K562 (cell line): Measurements from ENCODE around the gene ERBB4.

ENCODE experiments used
- ELF4 ChIP-seq: fragments of 450-650 bp; formaldehyde crosslinking; IDR thresholded peaks from 2 replicates; pipeline ENCODE4 v1.4.0; 2022; ENCODE audit warnings: missing genetic modification characterization
- FOS ChIP-seq: IDR thresholded peaks from 3 replicates; pipeline ENCODE4 v1.6.1; 2011; ENCODE audit not compliant: insufficient read length; ENCODE audit errors: extremely low read depth
- NCOA2 ChIP-seq, 2 experiments: fragments of 450-650 bp; IDR thresholded peaks; 2 replicates each; pipeline ENCODE4 v1.6.1; 2018; ENCODE audit warnings: mild to moderate bottlenecking in 2 of 2, moderate library complexity in 1 of 2; ENCODE audit not compliant: partially characterized antibody in 2 of 2
- POLR2A ChIP-seq: fragments of 450-650 bp; conservative IDR thresholded peaks from 2 replicates; pipeline ENCODE4 v1.6.1; 2016
- POLR2AphosphoS5 ChIP-seq: IDR thresholded peaks from 2 replicates; pipeline ENCODE4 v1.6.1; 2011; ENCODE audit warnings: mild to moderate bottlenecking, low read depth, low read length, moderate library complexity; ENCODE audit not compliant: control insufficient read depth, insufficient read depth
- TCF7 ChIP-seq: sonication (generic); IDR thresholded peaks from 2 replicates; pipeline ENCODE4 v1.6.1; 2016; ENCODE audit warnings: antibody characterized with exemption, borderline replicate concordance
- TF ChIP-seq, protein P1 (sequence below): sonication (generic); formaldehyde crosslinking; IDR thresholded peaks from 2 replicates; pipeline ENCODE4 v1.9.0; 2022; ENCODE audit warnings: mild to moderate bottlenecking, missing genetic modification reagents
- TF ChIP-seq, protein P2 (sequence below), 3 experiments: IDR thresholded peaks in 2 of 3; conservative IDR thresholded peaks in 1 of 3; 2 replicates each; pipeline ENCODE4 v1.5.1; 2011 to 2012; ENCODE audit warnings: low read length in 3 of 3, mild to moderate bottlenecking in 3 of 3, control low read depth in 2 of 3, improper control_type of control experiment in 1 of 3, inconsistent platforms in 1 of 3, low read depth in 1 of 3, mixed read lengths in 1 of 3, moderate library complexity in 1 of 3; ENCODE audit not compliant: insufficient read depth in 2 of 3

DNA sequence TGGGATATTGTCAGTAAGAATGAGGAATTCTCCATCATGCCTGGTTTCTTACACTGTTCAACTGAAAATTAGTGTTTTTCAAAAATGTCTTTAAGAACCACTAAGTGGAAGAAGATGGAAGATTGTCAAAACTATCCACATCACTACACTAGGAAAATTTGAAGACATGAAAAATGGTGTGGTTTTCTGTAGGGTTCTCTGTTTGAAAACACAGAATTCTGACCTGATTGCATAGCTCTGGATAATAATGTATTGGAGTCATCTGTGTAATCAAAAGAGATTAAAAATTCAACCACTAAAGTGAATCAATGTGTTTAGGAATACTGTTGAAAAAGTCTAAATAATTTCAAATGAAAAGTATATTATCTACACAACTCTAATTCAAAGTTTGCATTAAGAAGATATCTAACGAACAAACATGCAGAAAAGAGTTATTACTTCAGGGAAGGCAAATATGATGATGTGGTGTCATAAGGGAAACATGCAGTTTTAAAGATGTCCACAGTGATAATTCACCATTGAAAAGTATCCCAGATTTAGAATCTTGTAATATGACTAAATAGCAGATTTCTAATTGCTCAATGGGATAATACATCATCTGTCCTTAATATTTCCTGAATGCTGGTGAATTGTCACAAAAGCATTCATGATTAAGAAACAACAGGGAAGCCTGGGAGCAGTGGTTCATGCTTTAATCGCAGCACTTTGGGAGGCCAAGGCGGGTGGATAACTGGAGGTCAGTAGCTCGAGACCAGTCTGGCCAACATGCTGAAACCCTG is 116.9 kb downstream of the ERBB4 start:
- TF ChIP-seq POLR2AphosphoS5 (no peak), FOS (no peak), TCF7 (no peak), ELF4 (CRISPR knock-in tag) (no peak), POLR2A (no peak), NCOA2 (IDR thresholded peaks at IDR 0.05; ENCODE audit: partially characterized antibody in 2 of 2) (no peak)
- TF ChIP-seq, protein P1, sequence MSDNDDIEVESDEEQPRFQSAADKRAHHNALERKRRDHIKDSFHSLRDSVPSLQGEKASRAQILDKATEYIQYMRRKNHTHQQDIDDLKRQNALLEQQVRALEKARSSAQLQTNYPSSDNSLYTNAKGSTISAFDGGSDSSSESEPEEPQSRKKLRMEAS (CRISPR knock-in tag), result no peak
- TF ChIP-seq, protein P2, sequence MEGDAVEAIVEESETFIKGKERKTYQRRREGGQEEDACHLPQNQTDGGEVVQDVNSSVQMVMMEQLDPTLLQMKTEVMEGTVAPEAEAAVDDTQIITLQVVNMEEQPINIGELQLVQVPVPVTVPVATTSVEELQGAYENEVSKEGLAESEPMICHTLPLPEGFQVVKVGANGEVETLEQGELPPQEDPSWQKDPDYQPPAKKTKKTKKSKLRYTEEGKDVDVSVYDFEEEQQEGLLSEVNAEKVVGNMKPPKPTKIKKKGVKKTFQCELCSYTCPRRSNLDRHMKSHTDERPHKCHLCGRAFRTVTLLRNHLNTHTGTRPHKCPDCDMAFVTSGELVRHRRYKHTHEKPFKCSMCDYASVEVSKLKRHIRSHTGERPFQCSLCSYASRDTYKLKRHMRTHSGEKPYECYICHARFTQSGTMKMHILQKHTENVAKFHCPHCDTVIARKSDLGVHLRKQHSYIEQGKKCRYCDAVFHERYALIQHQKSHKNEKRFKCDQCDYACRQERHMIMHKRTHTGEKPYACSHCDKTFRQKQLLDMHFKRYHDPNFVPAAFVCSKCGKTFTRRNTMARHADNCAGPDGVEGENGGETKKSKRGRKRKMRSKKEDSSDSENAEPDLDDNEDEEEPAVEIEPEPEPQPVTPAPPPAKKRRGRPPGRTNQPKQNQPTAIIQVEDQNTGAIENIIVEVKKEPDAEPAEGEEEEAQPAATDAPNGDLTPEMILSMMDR (IDR thresholded peaks at IDR 0.05 in 2 of 3, conservative IDR thresholded peaks at IDR 0.05 in 1 of 3; ENCODE audit: insufficient read depth in 2 of 3, low read depth in 1 of 3, low read length in 3 of 3), result no peak
